Effector memory CD8-positive, alpha-beta T cell (primary cell): ENCODE data around the gene PCK1.

ENCODE experiments used
- ATAC-seq: fragments of 150-1000 bp; cut with Tn5 transposase; replicated peaks from 2 replicates; pipeline ENCODE4 v1.10.0; 2021; ENCODE audit warnings: mild to moderate bottlenecking, moderate library complexity
- DNase-seq, 3 experiments: peaks; one replicate each; pipeline ENCODE4 v3.0.0; 2021
- H3K27ac Mint-ChIP-seq, 2 donors: one replicate each; pipeline ENCODE4 v1.8.0; 2022; ENCODE audit warnings: mild to moderate bottlenecking in 2 of 2, mixed read lengths in 2 of 2, moderate library complexity in 2 of 2
- H3K27me3 Mint-ChIP-seq, 2 donors: one replicate each; pipeline ENCODE4 v1.8.0; 2022; ENCODE audit warnings: mixed read lengths in 2 of 2
- H3K36me3 Mint-ChIP-seq: one replicate; pipeline ENCODE4 v1.8.0; 2022; ENCODE audit warnings: mild to moderate bottlenecking, moderate library complexity, mixed read lengths; ENCODE audit not compliant: insufficient read depth
- H3K4me1 Mint-ChIP-seq, 2 donors: one replicate each; pipeline ENCODE4 v1.8.0; 2022; ENCODE audit warnings: low read depth in 2 of 2, mixed read lengths in 2 of 2
- H3K4me3 Mint-ChIP-seq, 2 donors: one replicate each; pipeline ENCODE4 v1.8.0; 2022; ENCODE audit warnings: mild to moderate bottlenecking in 2 of 2, mixed read lengths in 2 of 2, moderate library complexity in 2 of 2
- H3K9me3 Mint-ChIP-seq, 2 donors: one replicate each; pipeline ENCODE4 v1.8.0; 2022; ENCODE audit warnings: mixed read lengths in 2 of 2

PCK1 gene

GRCh38 chr20:57570145-57570850 is 9.4 kb downstream of the PCK1 start:
- ATAC-seq (no peak), DNase-seq (no peak)
- no peaks in the 10 kb centered on the region for H3K9me3 Mint-ChIP-seq
- no peaks in the 10 kb centered on the region for H3K4me1 Mint-ChIP-seq
- peaks cover 45 to 78% of the 10 kb centered on the region in 2 donors for H3K27me3 Mint-ChIP-seq
- no peaks in the 10 kb centered on the region for H3K36me3 Mint-ChIP-seq
- no peak overlapping the region for H3K4me3 Mint-ChIP-seq
- H3K27ac Mint-ChIP-seq, result no peak overlapping the region

- peaks cover 40 to 72% of the 10 kb centered on the region in 2 donors for H3K27me3 Mint-ChIP-seq
- DNase-seq, result no peak
- H3K4me1 Mint-ChIP-seq, result no peaks in the 10 kb centered on the region
- no peaks in the 10 kb centered on the region for H3K9me3 Mint-ChIP-seq
- ATAC-seq, result no peak
- H3K27ac Mint-ChIP-seq, result no peak overlapping the region
- no peaks in the 10 kb centered on the region for H3K36me3 Mint-ChIP-seq
- H3K4me3 Mint-ChIP-seq, result no peak overlapping the region
Observed at GRCh38 chr20:57570920-57571319, 10.0 kb downstream of the PCK1 start.

DNA sequence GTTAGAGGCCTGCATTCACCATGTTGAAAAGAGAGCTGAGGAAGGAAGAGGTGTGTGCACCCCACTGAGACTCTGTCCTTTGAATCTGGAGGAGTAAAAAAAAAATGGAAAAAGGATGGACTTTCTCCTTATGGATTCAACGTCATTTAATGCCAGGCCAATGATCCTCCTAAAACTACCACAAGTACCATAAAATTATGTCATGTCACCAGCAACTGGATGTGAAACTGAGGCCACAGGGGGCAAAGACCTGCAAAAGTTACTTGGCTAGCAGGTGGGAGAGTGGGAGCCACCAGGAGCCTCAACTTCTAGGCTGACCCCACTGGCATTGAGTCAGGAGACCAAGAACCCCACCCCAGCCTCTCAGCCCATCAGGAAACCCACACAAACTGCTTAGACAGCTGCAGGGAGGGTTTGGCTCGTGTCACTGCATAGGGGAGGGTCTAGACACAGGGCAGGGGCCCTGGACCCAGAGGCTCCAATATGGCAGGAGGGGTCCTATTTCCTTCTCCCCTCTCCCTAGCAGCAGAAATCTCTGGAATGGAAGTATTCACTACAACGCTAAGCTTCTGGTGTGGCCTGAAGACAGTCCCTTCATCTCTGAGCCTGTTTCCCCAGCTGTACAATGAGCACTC is 11.0 kb downstream of the PCK1 start:
- no peak for ATAC-seq
- Mint-ChIP-seq H3K4me3 (no peak overlapping the region), H3K36me3 (no peaks in the 10 kb centered on the region), H3K27ac (no peak overlapping the region), H3K27me3 (peaks cover 36 to 62% of the 10 kb centered on the region in 2 donors), H3K9me3 (no peaks in the 10 kb centered on the region), H3K4me1 (no peaks in the 10 kb centered on the region)
- DNase-seq, result no peak

DNA sequence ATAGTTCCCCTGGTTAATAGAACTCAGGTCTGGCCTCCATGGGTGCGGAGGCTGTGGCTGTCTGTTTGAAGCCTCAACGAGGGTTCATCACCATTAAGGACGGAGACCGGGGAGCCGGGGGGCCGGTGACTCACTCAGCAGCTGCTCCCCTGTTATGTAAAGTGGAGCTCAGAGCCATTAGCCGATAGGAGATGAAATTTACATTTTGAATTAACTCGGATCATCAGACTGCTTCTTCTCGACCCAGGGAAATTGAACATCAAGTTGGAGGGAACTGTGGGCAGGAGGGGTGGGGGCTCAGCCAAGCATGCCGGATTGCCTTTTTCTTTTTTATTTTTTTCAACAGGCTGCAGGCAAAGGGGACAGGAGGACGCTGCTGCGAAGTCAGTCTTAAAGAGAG is 12.3 kb downstream of the PCK1 start:
- no peak overlapping the region for H3K4me3 Mint-ChIP-seq
- H3K9me3 Mint-ChIP-seq, result no peaks in the 10 kb centered on the region
- peaks cover 24 to 52% of the 10 kb centered on the region in 2 donors for H3K27me3 Mint-ChIP-seq
- H3K36me3 Mint-ChIP-seq, result no peaks in the 10 kb centered on the region
- H3K27ac Mint-ChIP-seq, result no peak overlapping the region
- no peak for DNase-seq
- no peak for ATAC-seq
- no peaks in the 10 kb centered on the region for H3K4me1 Mint-ChIP-seq

DNA sequence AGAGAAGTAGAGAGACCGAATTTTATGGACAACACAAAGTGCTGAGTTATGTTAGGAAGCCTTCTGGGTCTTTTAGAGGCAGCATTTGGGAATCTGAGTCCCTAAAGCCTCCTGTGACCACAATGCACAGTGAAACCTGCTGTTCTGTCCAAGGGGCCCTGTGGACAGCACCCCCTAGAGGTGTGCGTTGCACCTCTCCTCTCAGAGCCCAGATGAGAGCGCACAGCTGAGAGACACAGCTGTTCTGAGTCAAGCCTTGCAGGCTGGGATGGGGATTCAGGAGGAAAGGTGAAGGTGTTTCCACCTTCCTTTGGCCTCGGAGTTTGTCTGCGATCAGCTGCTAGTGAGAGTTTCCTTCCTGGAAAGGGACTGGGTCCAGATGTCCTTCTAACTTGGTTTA is 13.0 kb downstream of the PCK1 start:
- no peak overlapping the region for H3K27ac Mint-ChIP-seq

DNA sequence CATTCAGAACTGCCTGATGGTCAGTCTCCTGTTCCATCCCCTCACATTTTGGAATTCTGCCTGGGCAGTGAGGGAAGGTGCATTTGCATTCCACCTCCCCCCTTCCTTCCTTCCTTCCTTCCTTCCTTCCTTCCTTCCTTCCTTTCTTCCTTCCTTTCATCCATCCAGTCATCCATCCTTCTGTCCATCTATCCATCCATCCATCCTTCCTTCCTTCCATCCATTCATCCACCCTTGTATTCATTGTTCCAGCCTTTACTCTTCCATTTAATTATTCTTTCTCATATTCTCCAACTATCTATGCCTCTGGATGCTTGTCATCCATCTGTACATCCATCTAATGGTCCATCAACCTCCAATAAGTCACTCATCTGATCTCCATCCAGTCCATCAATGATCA is 14.0 kb downstream of the PCK1 start:
- DNase-seq, result no peak
- H3K4me3 Mint-ChIP-seq, result no peak overlapping the region

More for the DNA sequence above, 13.0 kb downstream of the PCK1 start:
- no peaks in the 10 kb centered on the region for H3K36me3 Mint-ChIP-seq
- no peak for DNase-seq
- H3K4me1 Mint-ChIP-seq, result no peaks in the 10 kb centered on the region
- H3K9me3 Mint-ChIP-seq, result no peaks in the 10 kb centered on the region
- H3K27me3 Mint-ChIP-seq, result peaks cover 18 to 52% of the 10 kb centered on the region in 2 donors
- no peak overlapping the region for H3K4me3 Mint-ChIP-seq
- ATAC-seq, result no peak

DNA sequence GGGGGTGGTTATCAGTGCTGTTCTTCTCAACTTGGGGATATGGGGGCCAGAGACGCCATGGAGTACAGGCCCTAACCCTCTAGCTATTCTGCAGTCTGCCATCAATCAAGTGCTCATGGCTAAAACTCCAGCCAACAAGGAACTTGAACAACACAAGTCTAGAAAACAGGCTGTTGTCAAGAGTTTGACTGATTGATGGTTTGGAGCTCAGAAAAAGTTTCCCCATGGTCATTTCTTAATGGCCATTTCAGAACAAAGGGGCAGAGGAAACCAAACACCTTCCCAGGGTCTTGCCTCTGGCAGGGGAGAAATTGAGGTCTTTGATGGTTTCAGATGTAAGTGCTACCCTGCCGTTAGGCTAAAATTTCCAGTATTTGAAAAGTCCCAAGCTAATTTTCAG is 15.1 kb downstream of the PCK1 start:
- no peak for DNase-seq
- H3K27me3 Mint-ChIP-seq, result peaks cover 18 to 50% of the 10 kb centered on the region in 2 donors
- no peak for ATAC-seq
- no peaks in the 10 kb centered on the region for H3K36me3 Mint-ChIP-seq
- H3K4me1 Mint-ChIP-seq, result peaks cover 0 to 1% of the 10 kb centered on the region in 2 donors
- H3K9me3 Mint-ChIP-seq, result no peaks in the 10 kb centered on the region
- H3K4me3 Mint-ChIP-seq, result no peak overlapping the region
- no peak overlapping the region for H3K27ac Mint-ChIP-seq

More for the DNA sequence above, 14.0 kb downstream of the PCK1 start:
- no peak for ATAC-seq
- no peak overlapping the region for H3K27ac Mint-ChIP-seq
- H3K27me3 Mint-ChIP-seq, result peaks cover 17 to 50% of the 10 kb centered on the region in 2 donors
- no peaks in the 10 kb centered on the region for H3K4me1 Mint-ChIP-seq
- no peaks in the 10 kb centered on the region for H3K9me3 Mint-ChIP-seq
- H3K36me3 Mint-ChIP-seq, result no peaks in the 10 kb centered on the region

- no peak overlapping the region for H3K4me3 Mint-ChIP-seq
- H3K4me1 Mint-ChIP-seq, result peaks cover 0 to 1% of the 10 kb centered on the region in 2 donors
- peaks cover 25 to 51% of the 10 kb centered on the region in 2 donors for H3K27me3 Mint-ChIP-seq
- no peaks in the 10 kb centered on the region for H3K36me3 Mint-ChIP-seq
- no peak for DNase-seq
- no peaks in the 10 kb centered on the region for H3K9me3 Mint-ChIP-seq
- H3K27ac Mint-ChIP-seq, result no peak overlapping the region
- ATAC-seq, result no peak
Observed at GRCh38 chr20:57576617-57577550, 16.0 kb downstream of the PCK1 start.

- no peak for DNase-seq
- Mint-ChIP-seq H3K9me3 (no peaks in the 10 kb centered on the region), H3K27me3 (peaks cover 35 to 51% of the 10 kb centered on the region in 2 donors), H3K36me3 (no peaks in the 10 kb centered on the region), H3K27ac (no peak overlapping the region), H3K4me3 (no peak overlapping the region), H3K4me1 (peaks cover 0 to 1% of the 10 kb centered on the region in 2 donors)
- ATAC-seq, result no peak
Observed at GRCh38 chr20:57577679-57578475, 17.0 kb downstream of the PCK1 start.

GRCh38 chr20:57578476-57579165 is 17.7 kb downstream of the PCK1 start:
- Mint-ChIP-seq H3K27me3 (peaks cover 42 to 56% of the 10 kb centered on the region in 2 donors), H3K4me1 (peaks cover 0 to 1% of the 10 kb centered on the region in 2 donors), H3K36me3 (no peaks in the 10 kb centered on the region), H3K27ac (no peak overlapping the region), H3K9me3 (no peaks in the 10 kb centered on the region), H3K4me3 (no peak overlapping the region)
- ATAC-seq (no peak), DNase-seq (no peak)

- DNase-seq (no peak), ATAC-seq (no peak)
- Mint-ChIP-seq H3K4me1 (peaks cover 0 to 1% of the 10 kb centered on the region in 2 donors), H3K27ac (no peak overlapping the region), H3K4me3 (no peak overlapping the region), H3K27me3 (peaks cover 49 to 63% of the 10 kb centered on the region in 2 donors), H3K36me3 (no peaks in the 10 kb centered on the region), H3K9me3 (no peaks in the 10 kb centered on the region)
Observed at GRCh38 chr20:57579331-57579897, 18.5 kb downstream of the PCK1 start.

- no peak overlapping the region for H3K27ac Mint-ChIP-seq
- H3K27me3 Mint-ChIP-seq, result peaks cover 55 to 69% of the 10 kb centered on the region in 2 donors
- ATAC-seq, result no peak
- no peak for DNase-seq
- no peaks in the 10 kb centered on the region for H3K36me3 Mint-ChIP-seq
- H3K9me3 Mint-ChIP-seq, result no peaks in the 10 kb centered on the region
- H3K4me3 Mint-ChIP-seq, result no peak overlapping the region
- H3K4me1 Mint-ChIP-seq, result peaks cover 0 to 1% of the 10 kb centered on the region in 2 donors
Observed at GRCh38 chr20:57579898-57580447, 19.1 kb downstream of the PCK1 start.
